ENCODE measurements around the gene RETN. TPM values are rescaled to one million over a fixed set of nuclear protein-coding genes. Genes with fewer than 3 reads are reported as not detected.

RETN gene
- total and polyA plus RNA-seq, 4 donors = 0.74 to 7.6 (median 1.8) TPM; not detected in 1

GRCh38 chr19:7681340-7682174 lies 12.7 kb downstream of the RETN start:
- Histone ChIP-seq H3K36me3 (ENCODE audit: control insufficient read depth, insufficient read depth, low read length) (peaks cover 45% of the 10 kb centered on the region), H3K27ac (ENCODE audit: low read depth, low read length) (no peak overlapping the region), H3K4me3 (ENCODE audit: low read depth, low read length) (peak overlapping the region; percentile 93), H3K27me3 (ENCODE audit: control insufficient read depth, insufficient read depth, low read length) (peaks cover 3% of the 10 kb centered on the region), H3K4me1 (ENCODE audit: control insufficient read depth, insufficient read depth, low read length) (peaks cover 28% of the 10 kb centered on the region), H3K9me3 (ENCODE audit: control insufficient read depth, insufficient read depth, low read length) (no peaks in the 10 kb centered on the region)
- WGBS (ENCODE audit: insufficient coverage) = under 1% methylated on average over 40 of the region's 43 CpGs
- peak in 3 of 6 donors; percentile 50 to 87 (median 80) for DNase-seq (ENCODE audit: low read depth in 4 of 6, low spot score in 6 of 6)

GRCh38 chr19:7682175-7682855 lies 13.5 kb downstream of the RETN start:
- DNase-seq (ENCODE audit: low read depth in 4 of 6, low spot score in 6 of 6) = peak in 1 of 6 donors; percentile 44
- Histone ChIP-seq H3K27me3 (ENCODE audit: control insufficient read depth, insufficient read depth, low read length) (no peaks in the 10 kb centered on the region), H3K27ac (ENCODE audit: low read depth, low read length) (no peak overlapping the region), H3K36me3 (ENCODE audit: control insufficient read depth, insufficient read depth, low read length) (peaks cover 52% of the 10 kb centered on the region), H3K4me3 (ENCODE audit: low read depth, low read length) (peak overlapping the region; percentile 93), H3K9me3 (ENCODE audit: control insufficient read depth, insufficient read depth, low read length) (no peaks in the 10 kb centered on the region), H3K4me1 (ENCODE audit: control insufficient read depth, insufficient read depth, low read length) (peaks cover 28% of the 10 kb centered on the region)
- WGBS (ENCODE audit: insufficient coverage) = 61% methylated on average over 74 of the region's 74 CpGs

- WGBS (ENCODE audit: insufficient coverage) = 46% methylated on average over 18 of the region's 19 CpGs
- no peak overlapping the region for H3K27ac ChIP-seq (ENCODE audit: low read depth, low read length)
- no peaks in the 10 kb centered on the region for H3K9me3 ChIP-seq (ENCODE audit: control insufficient read depth, insufficient read depth, low read length)
- DNase-seq (ENCODE audit: low read depth in 4 of 6, low spot score in 6 of 6) = no peak
- H3K4me3 ChIP-seq (ENCODE audit: low read depth, low read length) = no peak overlapping the region
- peaks cover 21% of the 10 kb centered on the region for H3K4me1 ChIP-seq (ENCODE audit: control insufficient read depth, insufficient read depth, low read length)
- peaks cover 52% of the 10 kb centered on the region for H3K36me3 ChIP-seq (ENCODE audit: control insufficient read depth, insufficient read depth, low read length)
- no peaks in the 10 kb centered on the region for H3K27me3 ChIP-seq (ENCODE audit: control insufficient read depth, insufficient read depth, low read length)
Measured at GRCh38 chr19:7685546-7686445, 16.9 kb downstream of the RETN start.

GRCh38 chr19:7687177-7687576 lies 18.3 kb downstream of the RETN start:
- H3K36me3 ChIP-seq (ENCODE audit: control insufficient read depth, insufficient read depth, low read length) = peaks cover 49% of the 10 kb centered on the region
- no peak overlapping the region for H3K27ac ChIP-seq (ENCODE audit: low read depth, low read length)
- DNase-seq (ENCODE audit: low read depth in 4 of 6, low spot score in 6 of 6) = no peak
- WGBS (ENCODE audit: insufficient coverage) = 95% methylated on average over 12 of the region's 12 CpGs
- H3K4me1 ChIP-seq (ENCODE audit: control insufficient read depth, insufficient read depth, low read length) = peaks cover 11% of the 10 kb centered on the region
- no peaks in the 10 kb centered on the region for H3K9me3 ChIP-seq (ENCODE audit: control insufficient read depth, insufficient read depth, low read length)
- no peak overlapping the region for H3K4me3 ChIP-seq (ENCODE audit: low read depth, low read length)
- H3K27me3 ChIP-seq (ENCODE audit: control insufficient read depth, insufficient read depth, low read length) = no peaks in the 10 kb centered on the region

GRCh38 chr19:7689165-7689564 lies 20.3 kb downstream of the RETN start:
- H3K9me3 ChIP-seq (ENCODE audit: control insufficient read depth, insufficient read depth, low read length) = no peaks in the 10 kb centered on the region
- H3K36me3 ChIP-seq (ENCODE audit: control insufficient read depth, insufficient read depth, low read length) = peaks cover 29% of the 10 kb centered on the region
- H3K4me3 ChIP-seq (ENCODE audit: low read depth, low read length) = no peak overlapping the region
- no peak overlapping the region for H3K27ac ChIP-seq (ENCODE audit: low read depth, low read length)
- 25% methylated on average over 22 of the region's 23 CpGs for WGBS (ENCODE audit: insufficient coverage)
- no peaks in the 10 kb centered on the region for H3K27me3 ChIP-seq (ENCODE audit: control insufficient read depth, insufficient read depth, low read length)
- DNase-seq (ENCODE audit: low read depth in 4 of 6, low spot score in 6 of 6) = no peak
- H3K4me1 ChIP-seq (ENCODE audit: control insufficient read depth, insufficient read depth, low read length) = peaks cover 6% of the 10 kb centered on the region

GRCh38 chr19:7690779-7691258 lies 22.0 kb downstream of the RETN start:
- Histone ChIP-seq H3K4me1 (ENCODE audit: control insufficient read depth, insufficient read depth, low read length) (peaks cover 3% of the 10 kb centered on the region), H3K4me3 (ENCODE audit: low read depth, low read length) (no peak overlapping the region), H3K36me3 (ENCODE audit: control insufficient read depth, insufficient read depth, low read length) (peaks cover 13% of the 10 kb centered on the region), H3K9me3 (ENCODE audit: control insufficient read depth, insufficient read depth, low read length) (no peaks in the 10 kb centered on the region), H3K27me3 (ENCODE audit: control insufficient read depth, insufficient read depth, low read length) (no peaks in the 10 kb centered on the region), H3K27ac (ENCODE audit: low read depth, low read length) (no peak overlapping the region)
- no peak for DNase-seq (ENCODE audit: low read depth in 4 of 6, low spot score in 6 of 6)
- WGBS (ENCODE audit: insufficient coverage) = 87% methylated on average over 8 of the region's 8 CpGs

- Histone ChIP-seq H3K4me1 (ENCODE audit: control insufficient read depth, insufficient read depth, low read length) (no peaks in the 10 kb centered on the region), H3K27me3 (ENCODE audit: control insufficient read depth, insufficient read depth, low read length) (peaks cover under 1% of the 10 kb centered on the region), H3K4me3 (ENCODE audit: low read depth, low read length) (no peak overlapping the region), H3K9me3 (ENCODE audit: control insufficient read depth, insufficient read depth, low read length) (no peaks in the 10 kb centered on the region), H3K36me3 (ENCODE audit: control insufficient read depth, insufficient read depth, low read length) (peaks cover 8% of the 10 kb centered on the region), H3K27ac (ENCODE audit: low read depth, low read length) (no peak overlapping the region)
- no peak for DNase-seq (ENCODE audit: low read depth in 4 of 6, low spot score in 6 of 6)
Measured at GRCh38 chr19:7691497-7691896, 22.6 kb downstream of the RETN start.

GRCh38 chr19:7692417-7693088 lies 23.7 kb downstream of the RETN start:
- no peak overlapping the region for H3K4me3 ChIP-seq (ENCODE audit: low read depth, low read length)
- H3K36me3 ChIP-seq (ENCODE audit: control insufficient read depth, insufficient read depth, low read length) = no peaks in the 10 kb centered on the region
- H3K27ac ChIP-seq (ENCODE audit: low read depth, low read length) = no peak overlapping the region
- no peaks in the 10 kb centered on the region for H3K4me1 ChIP-seq (ENCODE audit: control insufficient read depth, insufficient read depth, low read length)
- DNase-seq (ENCODE audit: low read depth in 4 of 6, low spot score in 6 of 6) = no peak
- peaks cover 2% of the 10 kb centered on the region for H3K27me3 ChIP-seq (ENCODE audit: control insufficient read depth, insufficient read depth, low read length)
- no peaks in the 10 kb centered on the region for H3K9me3 ChIP-seq (ENCODE audit: control insufficient read depth, insufficient read depth, low read length)
- WGBS (ENCODE audit: insufficient coverage) = 71% methylated on average over 13 of the region's 13 CpGs

GRCh38 chr19:7694499-7694898 lies 25.6 kb downstream of the RETN start:
- Histone ChIP-seq H3K36me3 (ENCODE audit: control insufficient read depth, insufficient read depth, low read length) (no peaks in the 10 kb centered on the region), H3K4me3 (ENCODE audit: low read depth, low read length) (no peak overlapping the region), H3K4me1 (ENCODE audit: control insufficient read depth, insufficient read depth, low read length) (no peaks in the 10 kb centered on the region), H3K9me3 (ENCODE audit: control insufficient read depth, insufficient read depth, low read length) (no peaks in the 10 kb centered on the region), H3K27me3 (ENCODE audit: control insufficient read depth, insufficient read depth, low read length) (peaks cover 17% of the 10 kb centered on the region), H3K27ac (ENCODE audit: low read depth, low read length) (no peak overlapping the region)
- 51% methylated on average over 4 of the region's 4 CpGs for WGBS (ENCODE audit: insufficient coverage)
- DNase-seq (ENCODE audit: low read depth in 4 of 6, low spot score in 6 of 6) = no peak

Data from spinal cord (tissue), 10 donors.